SJCRH30 (cell line): ENCODE results near the gene HTR3C. TPM values are rescaled to one million over a fixed set of nuclear protein-coding genes. Genes with fewer than 3 reads are reported as not detected.

Experiments
- DNase-seq, 2 experiments: peaks; one replicate each; pipeline ENCODE4 v3.0.0-alpha.2; 2015 to 2020
- H3K27ac ChIP-seq: fragments of 250-450 bp; sonication (Bioruptor Pico); 2 replicates; pipeline ENCODE4 v1.5.1; 2020; ENCODE audit warnings: mild to moderate bottlenecking, moderate library complexity
- H3K27me3 ChIP-seq: fragments of 250-450 bp; sonication (Bioruptor Pico); 2 replicates; pipeline ENCODE4 v1.5.1; 2020; ENCODE audit warnings: mild to moderate bottlenecking, moderate library complexity
- H3K36me3 ChIP-seq: fragments of 250-450 bp; sonication (Bioruptor Pico); 2 replicates; pipeline ENCODE4 v1.5.1; 2020; ENCODE audit warnings: mild to moderate bottlenecking, moderate library complexity
- H3K4me1 ChIP-seq: fragments of 250-450 bp; sonication (Bioruptor Pico); 2 replicates; pipeline ENCODE4 v1.5.1; 2020; ENCODE audit warnings: mild to moderate bottlenecking, moderate library complexity
- H3K4me3 ChIP-seq: fragments of 250-450 bp; sonication (Bioruptor Pico); 2 replicates; pipeline ENCODE4 v1.5.1; 2020; ENCODE audit warnings: mild to moderate bottlenecking, moderate library complexity
- H3K9me3 ChIP-seq: fragments of 250-450 bp; sonication (Bioruptor Pico); replicated peaks from 2 replicates; pipeline ENCODE4 v1.5.1; 2020; ENCODE audit warnings: mild to moderate bottlenecking, moderate library complexity
- total RNA-seq: library from RNA; depleted of rRNA; stranded (reverse); fragments of >200 nt; shearing (Covaris generic); gene quantifications from 2 replicates; pipeline ENCODE4 v1.2.3, GENCODE V29; 2014; rRNA removed

The HTR3C gene
- total RNA-seq, 1 experiment from 2014 or later = not detected

GRCh38 chr3:184096811-184097383 is 44.0 kb downstream of the HTR3C start, which contains the start of gene HTR3E:
HTR3E (plus strand) TSS chr3:184097064; CDS start chr3:184097530, 466 bp downstream.
- Histone ChIP-seq H3K4me1 (peaks cover 14% of the 10 kb centered on the region), H3K36me3 (no peaks in the 10 kb centered on the region)

GRCh38 chr3:184097556-184097955 is 44.7 kb downstream of the HTR3C start:
- H3K27me3 ChIP-seq = no peaks in the 10 kb centered on the region

More at GRCh38 chr3:184096811-184097383, 44.0 kb downstream of the HTR3C start, which contains the start of gene HTR3E:
- no peaks in the 10 kb centered on the region for H3K27me3 ChIP-seq
- no peak within 1 kb of the TSS for H3K27ac ChIP-seq
- H3K4me3 ChIP-seq = no peak within 1 kb of the TSS
- peaks cover 5% of the 10 kb centered on the region for H3K9me3 ChIP-seq
- DNase-seq = no peak

GRCh38 chr3:184099806-184100686 is 47.2 kb downstream of the HTR3C start:
- H3K4me3 ChIP-seq = peak overlapping the region; percentile 52
- no peaks in the 10 kb centered on the region for H3K27me3 ChIP-seq
- DNase-seq = peak; percentile 55 to 65
- H3K9me3 ChIP-seq = no peaks in the 10 kb centered on the region
- peaks cover 18% of the 10 kb centered on the region for H3K4me1 ChIP-seq
- H3K36me3 ChIP-seq = no peaks in the 10 kb centered on the region
- H3K27ac ChIP-seq = peak overlapping the region; percentile 86

More at GRCh38 chr3:184097556-184097955, 44.7 kb downstream of the HTR3C start:
- DNase-seq = no peak
- no peak overlapping the region for H3K4me3 ChIP-seq
- H3K36me3 ChIP-seq = no peaks in the 10 kb centered on the region
- no peak overlapping the region for H3K27ac ChIP-seq
- H3K9me3 ChIP-seq = no peaks in the 10 kb centered on the region
- H3K4me1 ChIP-seq = peaks cover 18% of the 10 kb centered on the region

Other genes with a start within 250 kb of the HTR3C start
- 6.5 and 7.0 TPM in 2 replicates for gene MAP6D1, start 227.5 kb upstream of the HTR3C start, total RNA-seq
- 51.4 and 55.5 TPM in 2 replicates for gene PARL, start 168.2 kb upstream of the HTR3C start, total RNA-seq
- gene ABCC5, start 35.2 kb upstream of the HTR3C start, total RNA-seq = 11.2 and 15.0 TPM in 2 replicates
- gene HTR3D, start 21.3 kb upstream of the HTR3C start, total RNA-seq = not detected in 2 replicates
- 6.5 and 8.0 TPM in 2 replicates for gene HTR3E, start 44.0 kb downstream of the HTR3C start, total RNA-seq
- 42.6 and 43.0 TPM in 2 replicates for gene EIF2B5, start 82.3 kb downstream of the HTR3C start, total RNA-seq
- gene DVL3, start 102.3 kb downstream of the HTR3C start, total RNA-seq = 38.5 and 43.7 TPM in 2 replicates
- 194 and 196 TPM in 2 replicates for gene AP2M1, start 121.8 kb downstream of the HTR3C start, total RNA-seq
- gene ABCF3, start 133.2 kb downstream of the HTR3C start, total RNA-seq = 29.4 and 32.6 TPM in 2 replicates
- 0.51 and 1.0 TPM in 2 replicates for gene VWA5B2, start 176.5 kb downstream of the HTR3C start, total RNA-seq
- gene ALG3, start 195.9 kb downstream of the HTR3C start, total RNA-seq = 37.0 and 38.2 TPM in 2 replicates
- 5.4 and 5.5 TPM in 2 replicates for gene EEF1AKMT4, start 196.6 kb downstream of the HTR3C start, total RNA-seq
- 4.0 and 6.0 TPM in 2 replicates for gene CAMK2N2, start 208.5 kb downstream of the HTR3C start, total RNA-seq
- 0.08 TPM in 1 of 2 replicates, not detected in the other for gene ECE2, start 223.0 kb downstream of the HTR3C start, total RNA-seq
- gene PSMD2, start 246.2 kb downstream of the HTR3C start, total RNA-seq = 302 TPM in 2 replicates